ENCODE results near the gene COL28A1.
"Not testable (repeated sequence)": the region's sequence is repeated elsewhere in the genome, so short reads cannot be mapped to it uniquely, and the experiment has no call there.

COL28A1 gene

DNA sequence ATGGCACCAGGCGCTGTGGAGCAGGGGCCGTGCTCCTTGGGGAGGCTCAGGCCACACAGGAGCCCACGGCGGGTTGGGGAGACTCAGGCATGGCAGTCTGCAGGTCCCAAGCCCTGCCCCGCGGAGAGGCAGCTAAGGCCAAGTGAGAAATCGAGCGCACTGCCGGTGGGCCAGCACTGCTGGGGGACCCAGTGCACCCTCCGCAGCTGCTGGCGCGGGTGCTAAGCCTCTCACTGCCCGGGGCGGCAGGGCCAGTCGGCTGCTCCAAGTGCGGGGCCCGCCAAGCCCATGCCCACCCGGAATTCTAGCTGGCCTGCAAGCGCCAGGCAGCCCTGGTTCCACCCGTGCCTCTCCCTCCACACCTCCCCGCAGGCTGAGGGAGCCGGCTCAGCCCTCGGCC, 57.1 kb downstream of the COL28A1 start:
- in situ Hi-C loops (cut with MboI; ENCODE audit: low sequenced_read_pairs) = no loop called here

- in situ Hi-C loops (cut with MboI; ENCODE audit: low sequenced_read_pairs) = not testable (repeated sequence)
Observed at GRCh38 chr7:7477641-7478040, 58.0 kb downstream of the COL28A1 start.

- in situ Hi-C loops (cut with MboI; ENCODE audit: low sequenced_read_pairs) = no loop called here
Observed at GRCh38 chr7:7476381-7476780, 59.3 kb downstream of the COL28A1 start.

- in situ Hi-C loops (cut with MboI; ENCODE audit: low sequenced_read_pairs) = no loop called here
Observed at GRCh38 chr7:7475601-7476000, 60.1 kb downstream of the COL28A1 start.

DNA sequence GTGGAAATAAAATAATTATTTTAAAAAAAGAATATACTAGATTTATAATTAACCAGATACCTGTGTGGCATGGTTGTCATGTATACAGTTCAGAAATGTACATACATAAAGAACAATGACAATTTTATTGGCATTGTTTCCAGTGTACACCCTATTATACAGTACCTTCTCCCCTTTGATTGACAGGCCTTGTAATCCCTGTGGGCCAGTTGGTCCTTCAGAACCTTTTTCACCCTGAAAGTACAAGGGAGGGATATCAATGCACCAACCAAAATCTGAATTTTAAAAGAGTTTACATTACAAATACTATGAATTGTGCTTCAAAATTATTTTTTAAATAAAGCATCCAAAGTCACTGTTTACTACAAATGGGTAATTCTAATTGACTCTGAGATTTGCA, 61.2 kb downstream of the COL28A1 start:
- in situ Hi-C loops (cut with MboI; ENCODE audit: low sequenced_read_pairs) = no loop called here

DNA sequence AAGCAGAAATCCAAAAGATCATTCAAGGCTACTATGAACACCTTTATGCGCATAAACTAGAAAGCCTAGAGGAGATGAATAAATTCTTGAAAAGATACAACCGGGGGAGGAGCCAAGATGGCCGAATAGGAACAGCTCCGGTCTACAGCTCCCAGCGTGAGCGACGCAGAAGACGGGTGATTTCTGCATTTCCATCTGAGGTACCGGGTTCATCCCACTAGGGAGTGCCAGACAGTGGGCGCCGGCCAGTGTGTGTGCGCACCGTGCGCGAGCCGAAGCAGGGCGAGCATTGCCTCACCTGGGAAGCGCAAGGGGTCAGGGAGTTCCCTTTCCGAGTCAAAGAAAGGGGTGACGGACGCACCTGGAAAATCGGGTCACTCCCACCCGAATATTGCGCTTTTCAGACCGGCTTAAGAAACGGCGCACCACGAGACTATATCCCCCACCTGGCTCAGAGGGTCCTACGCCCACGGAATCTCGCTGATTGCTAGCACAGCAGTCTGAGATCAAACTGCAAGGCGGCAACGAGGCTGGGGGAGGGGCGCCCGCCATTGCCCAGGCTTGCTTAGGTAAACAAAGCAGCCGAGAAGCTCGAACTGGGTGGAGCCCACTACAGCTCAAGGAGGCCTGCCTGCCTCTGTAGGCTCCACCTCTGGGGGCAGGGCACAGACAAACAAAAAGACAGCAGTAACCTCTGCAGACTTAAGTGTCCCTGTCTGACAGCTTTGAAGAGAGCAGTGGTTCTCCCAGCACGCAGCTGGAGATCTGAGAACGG, 70.5 kb downstream of the COL28A1 start:
- in situ Hi-C loops (cut with MboI; ENCODE audit: low sequenced_read_pairs) = not testable (repeated sequence)

- in situ Hi-C loops (cut with MboI; ENCODE audit: low sequenced_read_pairs) = no loop called here
Observed at GRCh38 chr7:7454000-7454399, 81.7 kb downstream of the COL28A1 start.

DNA sequence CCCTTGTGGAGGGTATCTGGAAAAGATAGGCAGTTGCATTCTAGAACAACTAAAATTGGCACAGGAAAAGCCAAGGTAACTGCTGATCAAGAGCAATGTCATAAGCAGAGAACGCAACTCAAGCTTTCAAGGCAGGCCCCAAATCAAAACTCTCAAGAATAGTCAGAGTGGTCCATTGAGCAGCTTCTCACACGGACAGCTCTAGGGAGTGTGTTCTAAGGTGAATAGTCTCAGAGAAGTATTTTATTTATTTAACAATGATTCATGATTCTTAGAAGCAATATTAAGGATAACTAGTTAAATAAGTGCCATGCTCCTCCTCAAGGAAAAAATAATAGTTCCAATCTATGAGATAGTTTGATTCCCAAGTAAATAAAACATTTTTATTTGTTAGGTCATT, 83.0 kb downstream of the COL28A1 start:
- in situ Hi-C loops (cut with MboI; ENCODE audit: low sequenced_read_pairs) = no loop called here

DNA sequence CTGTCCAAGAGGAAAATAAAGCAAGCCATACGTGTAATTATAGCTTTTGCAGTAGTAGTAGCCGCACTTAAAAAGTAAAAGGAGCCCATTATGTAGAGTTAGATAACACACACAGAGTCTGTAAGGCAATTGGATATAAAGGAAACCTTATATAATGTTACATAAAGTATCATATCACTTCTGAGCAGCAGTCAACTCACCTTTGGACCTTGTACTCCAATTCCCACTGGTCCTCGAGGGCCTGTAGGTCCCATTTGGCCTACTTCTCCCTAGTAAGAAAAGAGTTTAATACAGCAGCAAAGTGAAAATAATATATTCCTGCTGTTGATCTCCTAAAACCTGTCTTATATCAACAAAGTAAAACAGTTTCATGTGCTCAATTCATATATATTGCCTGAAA, 83.6 kb downstream of the COL28A1 start:
- in situ Hi-C loops (cut with MboI; ENCODE audit: low sequenced_read_pairs) = no loop called here

GRCh38 chr7:7449055-7449454, 86.6 kb downstream of the COL28A1 start:
- in situ Hi-C loops (cut with MboI; ENCODE audit: low sequenced_read_pairs) = no loop called here

GRCh38 chr7:7446616-7447015, 89.1 kb downstream of the COL28A1 start:
- in situ Hi-C loops (cut with MboI; ENCODE audit: low sequenced_read_pairs) = no loop called here

DNA sequence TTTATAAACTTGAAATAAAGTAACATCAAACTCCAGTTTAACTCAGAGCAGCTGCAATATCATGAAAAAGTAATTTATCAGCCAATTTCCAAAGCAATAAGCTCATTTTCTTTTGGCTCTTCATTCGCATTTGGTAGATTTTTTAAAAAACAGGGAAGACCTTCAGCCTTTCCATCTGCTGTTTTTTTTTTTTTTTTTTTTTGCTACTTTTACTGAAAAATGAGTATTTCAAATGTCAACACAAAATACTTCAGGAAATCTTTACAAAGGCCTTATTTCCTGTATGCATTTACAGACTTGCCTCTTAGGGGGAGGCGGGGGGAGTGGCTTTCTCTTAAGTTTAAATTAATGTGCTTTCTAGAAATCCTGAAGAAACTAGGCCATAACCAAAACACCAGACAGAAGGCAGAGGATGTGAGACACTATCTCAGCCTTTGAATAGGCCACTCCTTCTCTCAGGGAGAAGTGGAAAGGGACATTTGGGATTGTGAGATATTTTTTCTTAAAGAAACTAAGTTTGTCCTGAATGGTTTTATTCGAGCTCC, 91.8 kb downstream of the COL28A1 start:
- in situ Hi-C loops (cut with MboI; ENCODE audit: low sequenced_read_pairs) = no loop called here

DNA sequence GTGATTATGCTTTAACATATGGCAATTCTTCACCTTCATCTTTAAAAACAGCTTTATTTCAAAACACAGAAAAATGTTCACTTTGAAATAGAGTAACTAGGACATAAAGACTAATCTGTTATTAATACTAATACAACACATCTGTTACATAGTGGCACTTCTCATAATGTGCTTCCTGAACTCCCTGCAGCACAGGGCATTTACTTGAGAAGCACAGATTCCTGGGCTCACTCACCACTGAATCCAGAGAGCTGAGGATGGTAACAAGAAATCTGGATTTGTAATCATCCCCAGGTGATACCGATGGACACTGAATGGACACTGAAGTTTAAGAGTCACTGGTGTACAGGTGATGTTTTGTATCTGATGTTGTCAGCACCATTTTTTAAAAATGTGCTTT, 96.1 kb downstream of the COL28A1 start:
- in situ Hi-C loops (cut with MboI; ENCODE audit: low sequenced_read_pairs) = no loop called here

DNA sequence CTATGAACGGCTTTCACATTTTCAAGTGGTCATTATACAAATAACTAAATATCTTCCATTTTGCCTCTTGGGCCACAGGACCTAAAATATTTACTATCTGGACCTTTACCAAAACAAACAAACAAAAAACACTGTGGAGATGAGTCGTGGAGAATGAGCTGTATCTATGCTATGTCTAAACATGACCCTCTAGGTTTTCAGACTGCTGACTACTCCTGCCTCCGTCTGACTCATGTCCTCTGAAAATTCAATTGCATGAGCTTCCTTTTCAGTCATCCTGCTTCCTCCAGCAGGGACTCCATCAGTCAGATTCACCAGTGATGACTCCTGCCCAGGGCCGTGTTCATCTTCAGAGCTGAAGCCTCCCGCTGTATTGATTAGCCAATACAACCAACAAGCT, 96.8 kb downstream of the COL28A1 start:
- in situ Hi-C loops (cut with MboI; ENCODE audit: low sequenced_read_pairs) = no loop called here

GRCh38 chr7:7435978-7436377, 99.7 kb downstream of the COL28A1 start:
- in situ Hi-C loops (cut with MboI; ENCODE audit: low sequenced_read_pairs) = no loop called here

DNA sequence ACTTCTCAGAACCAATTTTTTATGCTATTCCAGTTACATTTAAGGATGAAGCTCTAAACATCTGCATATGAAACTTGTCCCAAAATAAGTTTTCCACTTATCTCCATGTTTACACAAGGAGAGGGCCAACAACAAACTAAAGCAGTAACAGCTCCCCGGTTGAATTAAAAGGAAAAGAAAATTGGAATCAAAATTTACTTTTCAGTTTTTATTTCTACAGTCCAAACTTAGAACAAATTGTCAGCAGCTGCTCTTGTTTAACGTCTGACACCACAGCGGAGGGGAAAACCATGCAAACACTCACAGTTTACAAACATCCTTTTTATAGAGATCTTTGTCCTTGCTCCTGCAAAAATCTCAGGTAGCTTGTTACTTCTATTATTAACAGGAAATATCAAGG, 101.3 kb downstream of the COL28A1 start:
- in situ Hi-C loops (cut with MboI; ENCODE audit: low sequenced_read_pairs) = no loop called here

DNA sequence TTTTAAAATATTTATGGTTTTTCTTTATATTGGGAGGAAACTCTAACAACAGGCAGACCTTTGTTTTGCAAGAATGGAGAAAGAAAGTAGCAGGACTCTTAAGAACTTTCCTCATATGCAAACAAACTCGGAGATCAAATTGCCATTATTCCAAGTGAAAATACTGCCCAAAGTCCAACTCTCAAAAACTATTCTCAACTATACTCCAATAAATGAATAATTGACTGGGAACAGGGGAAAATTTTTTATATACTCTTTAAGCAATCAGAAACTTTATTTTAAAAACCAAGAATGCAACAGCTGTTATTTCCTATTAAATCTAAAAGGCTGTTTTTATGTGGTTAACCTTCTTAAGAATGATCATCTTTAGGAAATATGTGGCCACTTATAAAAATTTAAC, 101.9 kb downstream of the COL28A1 start:
- in situ Hi-C loops (cut with MboI; ENCODE audit: low sequenced_read_pairs) = no loop called here

DNA sequence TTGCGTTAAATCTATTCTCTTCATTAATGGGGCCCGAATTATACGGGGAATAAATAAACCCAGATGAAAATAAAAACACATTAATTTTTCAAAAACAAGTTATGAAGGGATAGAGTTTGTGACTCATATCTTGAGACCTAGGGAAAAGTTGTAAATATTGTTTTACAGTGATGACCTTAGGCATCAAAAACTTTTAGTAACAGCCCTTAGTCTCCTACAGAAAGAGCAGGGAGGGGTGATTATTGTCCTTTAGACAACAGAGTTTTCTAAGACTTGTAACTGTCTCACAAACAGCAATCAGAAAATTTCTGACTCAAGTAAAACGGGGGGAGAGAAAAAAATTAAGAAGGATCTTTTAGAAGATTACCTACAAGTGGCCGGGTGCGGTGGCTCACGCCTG, 102.7 kb downstream of the COL28A1 start:
- in situ Hi-C loops (cut with MboI; ENCODE audit: low sequenced_read_pairs) = no loop called here

DNA sequence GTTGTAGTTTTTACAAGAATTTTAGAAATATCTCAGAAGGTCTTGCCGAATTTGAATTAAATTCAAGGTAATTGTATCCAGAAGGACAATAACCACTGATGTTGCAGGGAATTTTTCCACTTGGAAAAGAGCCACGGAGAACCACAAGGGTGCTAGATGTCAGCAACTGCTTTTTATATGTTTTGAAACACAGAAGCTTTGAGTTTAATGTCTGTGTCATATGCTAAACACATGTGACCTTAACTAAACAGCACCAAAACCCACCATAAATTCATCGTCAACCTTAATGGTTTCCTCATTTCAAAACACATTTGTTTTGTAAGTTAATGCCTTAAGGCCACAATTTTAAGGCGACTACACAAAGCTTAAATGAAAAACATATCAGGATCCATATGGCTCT, 106.9 kb downstream of the COL28A1 start:
- in situ Hi-C loops (cut with MboI; ENCODE audit: low sequenced_read_pairs) = no loop called here

DNA sequence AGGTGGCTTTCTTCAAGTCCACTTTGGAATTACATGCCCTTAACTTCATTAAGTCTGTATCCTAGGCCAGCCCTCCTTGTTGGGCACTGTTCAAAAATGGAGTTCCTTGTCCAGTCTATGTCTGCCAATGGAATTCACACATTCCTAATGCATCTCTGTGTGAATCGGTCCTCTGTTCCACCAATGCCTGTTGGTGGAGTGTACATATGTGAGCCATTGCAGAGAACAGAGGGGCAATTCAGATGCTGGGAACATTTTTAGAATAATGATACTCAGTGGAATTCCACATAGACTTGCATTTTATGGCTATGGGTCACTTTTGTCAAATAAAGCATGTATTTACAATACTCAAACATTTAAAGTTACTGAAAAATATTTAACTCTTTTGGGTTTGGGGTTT, 108.3 kb downstream of the COL28A1 start:
- in situ Hi-C loops (cut with MboI; ENCODE audit: low sequenced_read_pairs) = no loop called here

GRCh38 chr7:7426676-7427075, 109.0 kb downstream of the COL28A1 start:
- in situ Hi-C loops (cut with MboI; ENCODE audit: low sequenced_read_pairs) = no loop called here

GRCh38 chr7:7425321-7425720, 110.4 kb downstream of the COL28A1 start:
- in situ Hi-C loops (cut with MboI; ENCODE audit: low sequenced_read_pairs) = no loop called here

Data from HL-60/S4 treated with retinoic acid at 250 ng/mL for 4 days and 3 days (cell line).